H1 (cell line): Measurements from ENCODE around the gene BBLN. TPM values are rescaled to one million over a fixed set of nuclear protein-coding genes. Genes with fewer than 3 reads are reported as not detected.

Experiments used
- NANOG ChIP-seq: IDR thresholded peaks from 2 replicates; pipeline ENCODE4 v1.6.1; 2011; ENCODE audit warnings: low read length, low read depth, mild to moderate bottlenecking, inconsistent platforms; ENCODE audit not compliant: insufficient read depth, poor library complexity, severe bottlenecking
- SIN3A ChIP-seq, 2 experiments: IDR thresholded peaks in 1 of 2; conservative IDR thresholded peaks in 1 of 2; 2 replicates each; pipeline ENCODE4 v1.6.1; 2011 to 2012; ENCODE audit warnings: low read length in 2 of 2, improper control_type of control experiment in 1 of 2, low read depth in 1 of 2, mild to moderate bottlenecking in 1 of 2
- SIX5 ChIP-seq: IDR thresholded peaks from 2 replicates; pipeline ENCODE4 v1.6.1; 2011; ENCODE audit warnings: mild to moderate bottlenecking, low read depth, low read length
- SRF ChIP-seq: IDR thresholded peaks from 2 replicates; pipeline ENCODE4 v1.6.1; 2011; ENCODE audit warnings: mild to moderate bottlenecking, low read depth, low read length, moderate library complexity
- SUZ12 ChIP-seq: fragments of 200-600 bp; sonication (generic); IDR thresholded peaks from 2 replicates; pipeline ENCODE4 v1.6.1; 2012; ENCODE audit warnings: mild to moderate bottlenecking, inconsistent platforms, low read length, moderate library complexity, mixed read lengths
- YY1 ChIP-seq: IDR thresholded peaks from 2 replicates; pipeline ENCODE4 v1.6.1; 2011; ENCODE audit warnings: low read depth, mild to moderate bottlenecking, low read length
- ZNF274 ChIP-seq: IDR thresholded peaks from 2 replicates; pipeline ENCODE4 v1.7.0; 2012; ENCODE audit warnings: low read length, borderline replicate concordance; ENCODE audit errors: extremely low read depth
- polyA plus RNA-seq, 7 experiments: library from polyadenylated mRNA; depleted of rRNA in 3 of 7; stranded (reverse) in 5 of 7; unstranded in 2 of 7; fragments of >200 nt in 5 of 7; fragments of 200-250 nt in 2 of 7; gene quantifications; 1 replicate in 5 of 7; 2 replicates in 1 of 7; 4 replicates in 1 of 7; pipeline versions ENCODE4 v1.2.1 to v1.2.3, GENCODE V29; 2011 to 2013; ENCODE audit warnings: missing spikeins in 2 of 7, mixed read lengths in 2 of 7
- total RNA-seq: library from RNA; stranded (reverse); fragmentation: NEBNext Ultra II Directional; extraction: Animal tissue kit (Norgen Biotek cat#: 25700); gene quantifications from 2 replicates; pipeline ENCODE4 v1.2.1, GENCODE V29; 2021

BBLN gene
- total and polyA plus RNA-seq, 2 of the 8 experiments (the other 6 are each of a cell fraction or from before 2014, with no cell fraction given): 63.1 to 164 TPM

DNA sequence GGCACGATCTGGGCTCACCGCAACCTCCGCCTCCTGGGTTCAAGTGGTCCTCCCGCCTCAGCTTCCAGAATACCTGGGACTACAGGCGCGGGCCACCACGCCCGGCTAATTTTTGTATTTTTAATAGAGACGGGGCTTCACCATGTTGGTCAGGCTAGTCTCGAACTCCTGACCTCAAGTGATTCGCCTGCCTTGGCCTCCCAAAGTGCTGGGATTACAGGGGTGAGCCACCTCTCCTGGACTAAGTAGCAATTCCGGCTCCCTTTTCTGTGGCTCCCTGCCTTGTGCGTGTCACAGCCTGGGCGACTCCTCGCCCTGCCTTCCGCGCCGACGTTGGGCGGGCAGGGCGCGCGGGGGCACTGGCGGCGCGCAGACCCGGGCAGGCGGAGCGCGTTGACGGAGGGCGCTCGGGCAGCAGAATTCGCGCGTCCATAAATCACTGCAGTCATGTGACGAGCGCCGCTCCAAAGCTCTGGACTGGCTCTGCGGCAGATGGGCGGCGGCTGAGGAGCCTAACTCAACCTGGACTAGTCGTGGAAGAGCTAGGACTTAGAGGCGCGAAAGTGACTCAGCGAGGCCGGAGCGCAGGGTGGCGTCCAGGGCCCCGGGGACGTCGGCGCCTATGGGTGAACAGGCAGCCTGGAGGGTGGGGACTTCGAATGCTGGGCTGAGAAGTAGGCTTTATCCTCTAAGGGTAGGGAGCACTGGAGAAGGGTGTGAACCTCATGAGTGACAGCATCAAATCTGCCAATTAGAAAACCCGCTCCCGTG, 32.7 kb downstream of the BBLN start (continued):
- no peak for TF ChIP-seq SIN3A (conservative IDR thresholded peaks at IDR 0.05 in 1 of 2, IDR thresholded peaks at IDR 0.05 in 1 of 2; ENCODE audit: low read depth in 1 of 2, low read length in 2 of 2)
- no peak for TF ChIP-seq ZNF274
- TF ChIP-seq YY1: no peak
- TF ChIP-seq SIX5: no peak
- no peak for TF ChIP-seq SUZ12
- TF ChIP-seq NANOG: no peak
- 0 out of 2 replicates have a peak, but pooled peaks have one; percentile 36 for TF ChIP-seq SRF
